Measurements from ENCODE around the gene CNNM1. TPM values are rescaled to one million over a fixed set of nuclear protein-coding genes. Genes with fewer than 3 reads are reported as not detected.

The CNNM1 gene
- total RNA-seq, 1 donor from 2014 or later, result 0.19 TPM

GRCh38 chr10:99391346-99391745, 62.2 kb downstream of the CNNM1 start:
- intact Hi-C loops (cut with micrococcal nuclease), result no loop called here
- Histone ChIP-seq H3K9me3 (replicated peaks) (no peaks in the 10 kb centered on the region), H3K4me3 (no peak overlapping the region), H3K27ac (replicated peaks) (peak overlapping the region; percentile 54), H3K27me3 (ENCODE audit: low read depth) (peaks cover 7% of the 10 kb centered on the region), H3K4me1 (peaks cover 56% of the 10 kb centered on the region), H3K36me3 (peaks cover 18% of the 10 kb centered on the region)
- DNase-seq, result no peak
- no peak for TF ChIP-seq CTCF (IDR thresholded peaks at IDR 0.05; ENCODE audit: borderline replicate concordance)

GRCh38 chr10:99393036-99393435, 63.9 kb downstream of the CNNM1 start:
- no peak for DNase-seq
- intact Hi-C loops (cut with micrococcal nuclease), result no loop called here
- TF ChIP-seq CTCF (IDR thresholded peaks at IDR 0.05; ENCODE audit: borderline replicate concordance), result no peak
- H3K27me3 ChIP-seq (ENCODE audit: low read depth), result peaks cover under 1% of the 10 kb centered on the region
- H3K27ac ChIP-seq (replicated peaks), result peak overlapping the region; percentile 7
- no peaks in the 10 kb centered on the region for H3K9me3 ChIP-seq (replicated peaks)
- peaks cover 34% of the 10 kb centered on the region for H3K36me3 ChIP-seq
- peaks cover 65% of the 10 kb centered on the region for H3K4me1 ChIP-seq
- H3K4me3 ChIP-seq, result no peak overlapping the region

GRCh38 chr10:99393683-99394082, 64.5 kb downstream of the CNNM1 start:
- H3K27ac ChIP-seq (replicated peaks), result no peak overlapping the region
- H3K27me3 ChIP-seq (ENCODE audit: low read depth), result no peaks in the 10 kb centered on the region
- no peak overlapping the region for H3K4me3 ChIP-seq
- H3K9me3 ChIP-seq (replicated peaks), result no peaks in the 10 kb centered on the region
- DNase-seq, result no peak
- intact Hi-C loops (cut with micrococcal nuclease), result no loop called here
- TF ChIP-seq CTCF (IDR thresholded peaks at IDR 0.05; ENCODE audit: borderline replicate concordance), result no peak
- peaks cover 40% of the 10 kb centered on the region for H3K36me3 ChIP-seq
- H3K4me1 ChIP-seq, result peaks cover 65% of the 10 kb centered on the region

GRCh38 chr10:99394256-99394655, 65.1 kb downstream of the CNNM1 start:
- TF ChIP-seq CTCF (IDR thresholded peaks at IDR 0.05; ENCODE audit: borderline replicate concordance), result no peak
- Histone ChIP-seq H3K4me1 (peaks cover 65% of the 10 kb centered on the region), H3K36me3 (peaks cover 46% of the 10 kb centered on the region), H3K9me3 (replicated peaks) (no peaks in the 10 kb centered on the region), H3K4me3 (no peak overlapping the region), H3K27ac (replicated peaks) (no peak overlapping the region), H3K27me3 (ENCODE audit: low read depth) (no peaks in the 10 kb centered on the region)
- intact Hi-C loops (cut with micrococcal nuclease), result no loop called here
- DNase-seq, result no peak

GRCh38 chr10:99394761-99395386, 65.7 kb downstream of the CNNM1 start:
- Histone ChIP-seq H3K9me3 (replicated peaks) (no peaks in the 10 kb centered on the region), H3K27me3 (ENCODE audit: low read depth) (no peaks in the 10 kb centered on the region), H3K4me3 (no peak overlapping the region), H3K36me3 (peaks cover 52% of the 10 kb centered on the region), H3K4me1 (peaks cover 61% of the 10 kb centered on the region), H3K27ac (replicated peaks) (peak overlapping the region; percentile 9)
- no peak for TF ChIP-seq CTCF (IDR thresholded peaks at IDR 0.05; ENCODE audit: borderline replicate concordance)
- intact Hi-C loops (cut with micrococcal nuclease), result no loop called here
- no peak for DNase-seq
